Fibroblast of the conjunctiva (primary cell): ENCODE data around the gene COMP.
A peak's percentile ranks its signal among the peaks of the same experiment; 100 is the strongest.
"Not testable (repeated sequence)": the region's sequence is repeated elsewhere in the genome, so short reads cannot be mapped to it uniquely, and the experiment has no call there.

Experiments used
- DNase-seq: peaks from one replicate; pipeline ENCODE4 v3.0.0-alpha.2; 2010; ENCODE audit warnings: low read depth

COMP gene

GRCh38 chr19:18790566-18791314 lies at the start of gene COMP:
TSS of gene COMP (minus strand) at chr19:18791305. CDS start at chr19:18791269, 36 bp downstream.
- no peak for DNase-seq

- no peak for DNase-seq
Observed at GRCh38 chr19:18840288-18841267, 49.5 kb upstream of the COMP start.

GRCh38 chr19:18839465-18840287 lies 48.6 kb upstream of the COMP start:
- no peak for DNase-seq

- no peak for DNase-seq
Observed at GRCh38 chr19:18834644-18834984, 43.5 kb upstream of the COMP start.

GRCh38 chr19:18833849-18834643 lies 42.9 kb upstream of the COMP start:
- no peak for DNase-seq

- DNase-seq, result no peak
Observed at GRCh38 chr19:18833141-18833476, 42.0 kb upstream of the COMP start.

GRCh38 chr19:18832306-18833140 lies 41.4 kb upstream of the COMP start:
- DNase-seq, result no peak

- peak; percentile 80 for DNase-seq
Observed at GRCh38 chr19:18831524-18832305, 40.6 kb upstream of the COMP start, which contains the start of gene UPF1. TSS of gene UPF1 (plus strand) at chr19:18831959. CDS start at chr19:18832210, 251 bp downstream.

- no peak for DNase-seq
Observed at GRCh38 chr19:18830488-18830887, 39.4 kb upstream of the COMP start.

- no peak for DNase-seq
Observed at GRCh38 chr19:18828786-18829185, 37.7 kb upstream of the COMP start.

GRCh38 chr19:18817574-18817973 lies 26.5 kb upstream of the COMP start:
- no peak for DNase-seq

GRCh38 chr19:18816645-18817044 lies 25.5 kb upstream of the COMP start:
- not testable (repeated sequence) for DNase-seq

- DNase-seq, result no peak
Observed at GRCh38 chr19:18815673-18816072, 24.6 kb upstream of the COMP start.

- no peak for DNase-seq
Observed at GRCh38 chr19:18814063-18814462, 23.0 kb upstream of the COMP start.

GRCh38 chr19:18811638-18812037 lies 20.5 kb upstream of the COMP start:
- not testable (repeated sequence) for DNase-seq

- peak; percentile 80 for DNase-seq
Observed at GRCh38 chr19:18809149-18809868, 18.2 kb upstream of the COMP start.

GRCh38 chr19:18807861-18808331 lies 16.8 kb upstream of the COMP start:
- DNase-seq, result no peak

GRCh38 chr19:18804643-18805042 lies 13.5 kb upstream of the COMP start:
- no peak for DNase-seq

GRCh38 chr19:18804139-18804601 lies 13.1 kb upstream of the COMP start:
- no peak for DNase-seq
